Tibial nerve (tissue), 4 donors: ENCODE measurements around the gene BGN. TPM values are rescaled to one million over a fixed set of nuclear protein-coding genes. Genes with fewer than 3 reads are reported as not detected.
A peak's percentile ranks its signal among the peaks of the same experiment; 100 is the strongest.

ENCODE experiments used
- DNase-seq, 2 donors: peaks; one replicate each; pipeline ENCODE4 v3.0.0-alpha.2; 2019; ENCODE audit warnings: low spot score in 2 of 2
- H3K27ac ChIP-seq, 4 donors: fragments of 200-600 bp; sonication (generic) in 3 of 4; one replicate each; pipeline ENCODE4 v1.5.1; 2017 to 2019; ENCODE audit warnings: mild to moderate bottlenecking in 1 of 4
- H3K27me3 ChIP-seq, 2 donors: fragments of 200-600 bp; sonication (generic) in 1 of 2; one replicate each; pipeline versions ENCODE4 v1.5.1 to v1.6.0; 2017 to 2019
- H3K36me3 ChIP-seq, 3 donors: fragments of 200-600 bp; sonication (generic); one replicate each; pipeline ENCODE4 v1.5.1; 2018 to 2019
- H3K4me1 ChIP-seq, 4 donors: fragments of 200-600 bp; sonication (generic) in 3 of 4; one replicate each; pipeline ENCODE4 v1.5.1; 2017 to 2019
- H3K4me3 ChIP-seq, 4 donors: fragments of 200-600 bp; sonication (generic) in 3 of 4; one replicate each; pipeline ENCODE4 v1.5.1; 2017 to 2019; ENCODE audit warnings: mild to moderate bottlenecking in 1 of 4, moderate library complexity in 1 of 4
- H3K9me3 ChIP-seq, 4 donors: fragments of 200-600 bp; sonication (generic) in 3 of 4; one replicate each; pipeline ENCODE4 v1.5.1; 2017 to 2019
- CTCF ChIP-seq, 5 experiments: fragments of 200-600 bp in 3 of 5; fragments of 450-650 bp in 2 of 5; sonication (generic) in 3 of 5; IDR thresholded peaks; one replicate each; pipeline ENCODE4 v1.5.1; 2016 to 2019; ENCODE audit warnings: antibody characterized with exemption in 5 of 5, mild to moderate bottlenecking in 3 of 5, moderate library complexity in 2 of 5
- EP300 ChIP-seq, 2 donors: sonication (generic); formaldehyde crosslinking; IDR thresholded peaks; one replicate each; pipeline ENCODE4 v1.6.1; 2017; ENCODE audit warnings: antibody characterized with exemption in 2 of 2, mild to moderate bottlenecking in 1 of 2
- POLR2A ChIP-seq, 2 donors: fragments of 450-650 bp; IDR thresholded peaks; one replicate each; pipeline ENCODE4 v1.6.1; 2017; ENCODE audit warnings: antibody characterized with exemption in 2 of 2, mild to moderate bottlenecking in 2 of 2, moderate library complexity in 2 of 2
- WGBS, 2 donors: methylation state at CpG; one replicate each; pipeline ENCODE4 v1.1.5; 2018; 5-methylcytosine and 5-hydroxymethylcytosine counted together
- total RNA-seq, 4 donors: library from RNA; depleted of rRNA; stranded (reverse); fragments of >200 nt; gene quantifications; one replicate each; pipeline ENCODE4 v1.1.0, GENCODE V29; 2016

Gene BGN
- total RNA-seq, 4 donors from 2014 or later, result 25.6 to 103 (median 59.0) TPM

- Histone ChIP-seq H3K9me3 (no peaks in the 10 kb centered on the region), H3K27me3 (peaks cover 0 to 17% of the 10 kb centered on the region in 2 donors), H3K36me3 (no peaks in the 10 kb centered on the region), H3K4me1 (no peaks in the 10 kb centered on the region), H3K27ac (no peak overlapping the region), H3K4me3 (no peak overlapping the region)
- TF ChIP-seq CTCF (IDR thresholded peaks at IDR 0.05) (peak; percentile 75 to 87 (median 85)), POLR2A (IDR thresholded peaks at IDR 0.05) (no peak)
- WGBS, 2 donors, result 63 to 64% methylated on average over 4 to 20 of the region's 31 CpGs
- DNase-seq, result peak; percentile 14 to 48
Observed at GRCh38 chrX:153539171-153539978, 44.6 kb downstream of the BGN start.

- Histone ChIP-seq H3K4me3 (no peak overlapping the region), H3K27ac (no peak overlapping the region), H3K4me1 (no peaks in the 10 kb centered on the region), H3K36me3 (no peaks in the 10 kb centered on the region), H3K27me3 (peaks cover 0 to 17% of the 10 kb centered on the region in 2 donors), H3K9me3 (no peaks in the 10 kb centered on the region)
- TF ChIP-seq EP300 (IDR thresholded peaks at IDR 0.05) (no peak), CTCF (IDR thresholded peaks at IDR 0.05) (no peak), POLR2A (IDR thresholded peaks at IDR 0.05) (no peak)
- no peak for DNase-seq
- WGBS, 2 donors, result 73 to 75% methylated on average over 3 to 9 of the region's 9 CpGs
Observed at GRCh38 chrX:153539979-153540358, 45.2 kb downstream of the BGN start.

GRCh38 chrX:153544727-153545126 is 49.9 kb downstream of the BGN start:
- no peak overlapping the region for H3K4me3 ChIP-seq
- H3K36me3 ChIP-seq, result no peaks in the 10 kb centered on the region
- peaks cover 0 to 22% of the 10 kb centered on the region in 2 donors for H3K27me3 ChIP-seq
- TF ChIP-seq EP300 (IDR thresholded peaks at IDR 0.05) (no peak), CTCF (IDR thresholded peaks at IDR 0.05) (no peak), POLR2A (IDR thresholded peaks at IDR 0.05) (no peak)
- 72 to 100% methylated on average over 1 to 6 of the region's 8 CpGs for WGBS, 2 donors
- H3K9me3 ChIP-seq, result no peaks in the 10 kb centered on the region
- no peak for DNase-seq
- no peaks in the 10 kb centered on the region for H3K4me1 ChIP-seq
- no peak overlapping the region for H3K27ac ChIP-seq

- TF ChIP-seq CTCF (IDR thresholded peaks at IDR 0.05) (no peak), POLR2A (IDR thresholded peaks at IDR 0.05) (no peak), EP300 (IDR thresholded peaks at IDR 0.05) (no peak)
- 83 to 87% methylated on average over 5 to 11 of the region's 11 CpGs for WGBS, 2 donors
- Histone ChIP-seq H3K4me3 (no peak overlapping the region), H3K36me3 (no peaks in the 10 kb centered on the region), H3K4me1 (no peaks in the 10 kb centered on the region), H3K9me3 (no peaks in the 10 kb centered on the region), H3K27ac (no peak overlapping the region), H3K27me3 (peaks cover 0 to 16% of the 10 kb centered on the region in 2 donors)
- no peak for DNase-seq
Observed at GRCh38 chrX:153546386-153546785, 51.6 kb downstream of the BGN start.

GRCh38 chrX:153547195-153547594 is 52.4 kb downstream of the BGN start:
- Histone ChIP-seq H3K27ac (no peak overlapping the region), H3K4me1 (no peaks in the 10 kb centered on the region), H3K4me3 (no peak overlapping the region), H3K36me3 (no peaks in the 10 kb centered on the region), H3K9me3 (no peaks in the 10 kb centered on the region), H3K27me3 (peaks cover 0 to 16% of the 10 kb centered on the region in 2 donors)
- TF ChIP-seq CTCF (IDR thresholded peaks at IDR 0.05), result no peak
- TF ChIP-seq EP300 (IDR thresholded peaks at IDR 0.05), result no peak
- no peak for TF ChIP-seq POLR2A (IDR thresholded peaks at IDR 0.05)
- no peak for DNase-seq
- 47 to 71% methylated on average over 5 to 7 of the region's 7 CpGs for WGBS, 2 donors
